NCI-H345 (cell line): Measurements from ENCODE around the gene TMEM256.

Experiments
- DNase-seq: peaks from one replicate; lab custom pipeline; 2025; lab: John Stamatoyannopoulos, UW

The TMEM256 gene

GRCh38 chr17:7407485-7408251 is 3.8 kb upstream of the TMEM256 start, which contains the start of gene NLGN2:
NLGN2 (plus strand) TSS chr17:7407845; CDS start chr17:7408256, 411 bp downstream.
- DNase-seq: no peak

- no peak for DNase-seq
Measured at GRCh38 chr17:7407082-7407481, 3.2 kb upstream of the TMEM256 start.

DNA sequence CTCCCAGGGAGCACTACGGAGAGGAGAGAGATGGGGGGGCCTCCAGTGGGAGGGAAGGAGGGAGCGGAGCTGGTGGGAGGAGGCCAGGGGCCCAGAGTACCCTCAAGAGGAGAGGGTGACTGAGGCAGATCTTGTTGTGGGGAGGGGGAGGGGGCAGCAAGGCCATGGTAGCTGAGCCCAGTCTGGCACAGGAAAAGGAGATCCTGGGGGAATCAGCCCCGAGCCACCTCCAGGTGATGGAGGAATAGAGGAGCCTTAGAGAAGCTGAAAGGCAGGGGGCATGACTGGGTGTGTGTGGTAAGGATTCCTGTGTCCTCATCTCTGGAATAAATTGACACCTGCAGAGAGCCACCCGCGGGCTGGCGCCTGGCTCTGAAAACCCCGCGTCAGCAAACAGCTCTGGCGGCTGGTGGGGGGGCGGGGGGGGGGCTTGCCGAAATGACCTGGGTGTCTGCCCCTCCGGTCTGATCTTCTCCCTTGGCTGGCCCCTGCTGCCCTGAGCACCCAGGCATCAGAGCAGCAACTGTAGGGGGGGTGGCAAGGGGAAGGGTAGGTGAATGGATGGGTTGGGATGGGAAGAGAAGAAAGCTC is 2.4 kb upstream of the TMEM256 start:
- no peak for DNase-seq

GRCh38 chr17:7405350-7406234 is 1.7 kb upstream of the TMEM256 start:
- no peak for DNase-seq

- DNase-seq: peak; percentile 34
Measured at GRCh38 chr17:7404737-7405349, 946 bp upstream of the TMEM256 start.

DNA sequence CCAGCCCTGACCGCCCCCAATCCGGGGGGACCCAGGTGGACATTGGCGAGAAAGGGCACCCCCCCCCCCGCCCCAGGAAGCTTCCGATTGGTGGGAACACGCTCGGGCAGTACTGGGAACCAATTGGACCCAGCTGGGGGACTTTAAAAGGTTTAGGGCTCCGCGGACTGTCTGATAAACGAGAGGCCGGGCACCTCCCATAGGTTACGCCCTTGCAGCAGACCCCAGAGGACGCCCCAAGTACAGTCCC is 245 bp downstream of the TMEM256 start:
- no peak for DNase-seq

- peak; percentile 18 for DNase-seq
Measured at GRCh38 chr17:7403043-7403726, 712 bp downstream of the TMEM256 start.

DNA sequence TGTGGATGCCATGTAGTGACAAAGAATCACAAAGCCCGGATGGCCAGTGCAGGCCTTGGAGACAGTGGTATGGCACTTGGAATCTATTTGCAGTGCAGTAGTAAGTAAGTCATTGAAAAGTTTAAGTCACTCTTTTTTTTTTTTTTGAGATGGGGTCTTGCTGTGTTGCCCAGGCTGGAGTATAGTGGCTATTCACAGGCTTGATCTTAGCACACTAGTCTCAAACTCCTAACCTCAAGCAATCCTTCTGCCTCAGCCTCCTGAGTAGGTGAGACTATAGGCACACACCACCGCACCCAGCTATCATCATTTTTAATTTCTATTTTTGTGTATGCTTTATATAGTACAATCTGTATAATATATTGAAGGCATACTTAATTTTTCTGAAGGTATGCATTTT is 5.3 kb downstream of the TMEM256 start:
- DNase-seq: no peak

DNA sequence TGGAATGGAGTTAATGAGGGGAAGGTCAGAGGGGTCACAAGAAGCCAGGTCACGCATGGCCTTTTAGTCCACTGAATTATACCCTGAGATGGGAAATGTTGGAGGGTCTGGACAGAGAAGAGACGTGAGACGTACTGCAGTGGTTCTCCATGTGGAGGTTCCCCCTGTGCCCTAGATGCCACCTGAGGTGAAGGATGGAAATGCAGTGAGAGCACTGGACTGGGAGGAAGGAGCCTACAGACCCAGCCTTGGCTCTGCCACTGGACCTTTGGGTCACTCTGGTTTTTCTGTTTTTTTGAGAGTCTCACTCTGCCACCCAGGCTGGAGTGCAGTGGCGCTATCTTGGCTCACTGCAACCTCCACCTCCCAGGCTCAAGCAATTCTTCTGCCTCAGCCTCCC is 7.8 kb downstream of the TMEM256 start:
- no peak for DNase-seq

- peak; percentile 69 for DNase-seq
Measured at GRCh38 chr17:7394452-7395191, 9.3 kb downstream of the TMEM256 start, which contains the start of gene PLSCR3. PLSCR3 (minus strand) TSS chr17:7394525; CDS start chr17:7394110, 415 bp downstream.

GRCh38 chr17:7393613-7394451 is 10.1 kb downstream of the TMEM256 start:
- DNase-seq: peak; percentile 56

- no peak for DNase-seq
Measured at GRCh38 chr17:7392696-7393612, 10.9 kb downstream of the TMEM256 start.

GRCh38 chr17:7391307-7391706 is 12.6 kb downstream of the TMEM256 start:
- DNase-seq: no peak

- DNase-seq: no peak
Measured at GRCh38 chr17:7389924-7390910, 13.7 kb downstream of the TMEM256 start.

- DNase-seq: no peak
Measured at GRCh38 chr17:7388856-7389255, 15.0 kb downstream of the TMEM256 start.

GRCh38 chr17:7384489-7385081 is 19.3 kb downstream of the TMEM256 start:
- no peak for DNase-seq

GRCh38 chr17:7383742-7384488 is 20.0 kb downstream of the TMEM256 start:
- peak; percentile 78 for DNase-seq
